Measurements from ENCODE around the gene CPSF3. TPM values are rescaled to one million over a fixed set of nuclear protein-coding genes. Genes with fewer than 3 reads are reported as not detected.

Gene CPSF3
- total RNA-seq, 1 donor from 2014 or later: 44.0 TPM

GRCh38 chr2:9462313-9462712 lies 38.9 kb downstream of the CPSF3 start:
- Mint-ChIP-seq H3K9me3 (no peaks in the 10 kb centered on the region), H3K36me3 (ENCODE audit: low read depth) (peaks cover 63% of the 10 kb centered on the region), H3K27ac (no peak overlapping the region), H3K4me3 (no peak overlapping the region), H3K4me1 (no peaks in the 10 kb centered on the region), H3K27me3 (no peaks in the 10 kb centered on the region)
- no peak for TF ChIP-seq CTCF (IDR thresholded peaks at IDR 0.05)
- intact Hi-C loops (cut with micrococcal nuclease): no loop called here
- ChIA-PET POLR2A (no interaction called here), CTCF (no interaction called here)
- ATAC-seq (ENCODE audit: low read depth): no peak
- DNase-seq: no peak

- intact Hi-C loops (cut with micrococcal nuclease): no loop called here
- no peak overlapping the region for H3K4me3 Mint-ChIP-seq
- no peaks in the 10 kb centered on the region for H3K27me3 Mint-ChIP-seq
- ChIA-PET POLR2A (no interaction called here), CTCF (no interaction called here)
- TF ChIP-seq CTCF (IDR thresholded peaks at IDR 0.05): no peak
- H3K9me3 Mint-ChIP-seq: no peaks in the 10 kb centered on the region
- DNase-seq (no peak), ATAC-seq (ENCODE audit: low read depth) (no peak)
- H3K36me3 Mint-ChIP-seq (ENCODE audit: low read depth): peaks cover 62% of the 10 kb centered on the region
- H3K27ac Mint-ChIP-seq: no peak overlapping the region
- no peaks in the 10 kb centered on the region for H3K4me1 Mint-ChIP-seq
These were observed 39.6 kb downstream of the CPSF3 start for GRCh38 chr2:9462886-9463697.

- DNase-seq: no peak
- ChIA-PET CTCF (no interaction called here), POLR2A (no interaction called here)
- no peak for TF ChIP-seq CTCF (IDR thresholded peaks at IDR 0.05)
- Mint-ChIP-seq H3K27me3 (no peaks in the 10 kb centered on the region), H3K27ac (no peak overlapping the region), H3K9me3 (no peaks in the 10 kb centered on the region), H3K4me1 (no peaks in the 10 kb centered on the region), H3K4me3 (no peak overlapping the region), H3K36me3 (ENCODE audit: low read depth) (peaks cover 64% of the 10 kb centered on the region)
- intact Hi-C loops (cut with micrococcal nuclease): no loop called here
- ATAC-seq (ENCODE audit: low read depth): no peak
These were observed 40.2 kb downstream of the CPSF3 start for GRCh38 chr2:9463698-9464034.

- ChIA-PET POLR2A (no interaction called here), CTCF (no interaction called here)
- DNase-seq: no peak
- no peaks in the 10 kb centered on the region for H3K4me1 Mint-ChIP-seq
- no peaks in the 10 kb centered on the region for H3K27me3 Mint-ChIP-seq
- no peak overlapping the region for H3K27ac Mint-ChIP-seq
- ATAC-seq (ENCODE audit: low read depth): no peak
- peaks cover 60% of the 10 kb centered on the region for H3K36me3 Mint-ChIP-seq (ENCODE audit: low read depth)
- H3K4me3 Mint-ChIP-seq: no peak overlapping the region
- no peak for TF ChIP-seq CTCF (IDR thresholded peaks at IDR 0.05)
- H3K9me3 Mint-ChIP-seq: no peaks in the 10 kb centered on the region
- intact Hi-C loops (cut with micrococcal nuclease): no loop called here
These were observed 41.7 kb downstream of the CPSF3 start for GRCh38 chr2:9465170-9465569.

- POLR2A ChIA-PET: no interaction called here
- Mint-ChIP-seq H3K27ac (no peak overlapping the region), H3K36me3 (ENCODE audit: low read depth) (peaks cover 59% of the 10 kb centered on the region), H3K4me3 (no peak overlapping the region), H3K9me3 (no peaks in the 10 kb centered on the region), H3K27me3 (no peaks in the 10 kb centered on the region), H3K4me1 (no peaks in the 10 kb centered on the region)
- DNase-seq: no peak
- CTCF ChIA-PET: no interaction called here
- TF ChIP-seq CTCF (IDR thresholded peaks at IDR 0.05): no peak
- ATAC-seq (ENCODE audit: low read depth): no peak
- intact Hi-C loops (cut with micrococcal nuclease): no loop called here
These were observed 42.8 kb downstream of the CPSF3 start for GRCh38 chr2:9466147-9466683.

All from activated B cell treated with CpG ODN at 0.5 μM for 24 hours (primary cell).